AG09309 (cell line): Measurements from ENCODE around the gene WSB1.

Source experiments
- DNase-seq: peaks from one replicate; pipeline ENCODE4 v3.0.0-alpha.2; 2010; ENCODE audit warnings: low read depth
- H3K4me3 ChIP-seq: 2 replicates; pipeline ENCODE4 v1.5.1; 2011; ENCODE audit warnings: mild to moderate bottlenecking, low read depth, low read length, moderate library complexity; ENCODE audit not compliant: control insufficient read depth
- CTCF ChIP-seq: IDR thresholded peaks from 2 replicates; pipeline ENCODE4 v1.5.1; 2011; ENCODE audit warnings: mild to moderate bottlenecking, low read depth, low read length, inconsistent platforms; ENCODE audit not compliant: insufficient read depth, control insufficient read depth; ENCODE audit errors: missing control alignments

Gene WSB1

GRCh38 chr17:27284811-27285415 lies 9.0 kb upstream of the WSB1 start:
- no peak for DNase-seq
- no peak overlapping the region for H3K4me3 ChIP-seq
- no peak for TF ChIP-seq CTCF

- no peak for DNase-seq
- no peak for TF ChIP-seq CTCF
- no peak overlapping the region for H3K4me3 ChIP-seq
These were observed 8.4 kb upstream of the WSB1 start for GRCh38 chr17:27285516-27285915.

GRCh38 chr17:27288183-27288582 lies 5.7 kb upstream of the WSB1 start:
- TF ChIP-seq CTCF, result no peak
- DNase-seq, result no peak

DNA sequence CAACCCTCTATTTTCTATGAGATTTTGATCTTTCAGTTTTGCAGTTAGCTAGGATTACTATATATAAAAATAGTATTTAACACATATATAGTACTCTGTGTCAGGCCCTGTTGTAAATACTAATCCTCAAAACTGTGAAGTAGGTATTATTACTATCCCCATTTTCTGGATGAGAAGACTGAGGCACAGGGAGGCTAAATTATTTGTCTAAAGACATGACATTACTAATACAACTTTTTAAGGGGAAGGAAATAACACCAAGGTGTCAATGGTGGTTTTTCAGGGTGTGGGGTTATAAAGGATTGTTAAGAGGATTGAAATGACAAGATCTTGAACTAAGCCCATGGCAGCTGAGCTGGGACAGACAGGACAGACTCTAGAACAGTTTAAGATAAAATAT lies 4.1 kb upstream of the WSB1 start:
- no peak overlapping the region for H3K4me3 ChIP-seq
- TF ChIP-seq CTCF, result no peak
- DNase-seq, result no peak

More at GRCh38 chr17:27288183-27288582, 5.7 kb upstream of the WSB1 start:
- H3K4me3 ChIP-seq, result no peak overlapping the region

DNA sequence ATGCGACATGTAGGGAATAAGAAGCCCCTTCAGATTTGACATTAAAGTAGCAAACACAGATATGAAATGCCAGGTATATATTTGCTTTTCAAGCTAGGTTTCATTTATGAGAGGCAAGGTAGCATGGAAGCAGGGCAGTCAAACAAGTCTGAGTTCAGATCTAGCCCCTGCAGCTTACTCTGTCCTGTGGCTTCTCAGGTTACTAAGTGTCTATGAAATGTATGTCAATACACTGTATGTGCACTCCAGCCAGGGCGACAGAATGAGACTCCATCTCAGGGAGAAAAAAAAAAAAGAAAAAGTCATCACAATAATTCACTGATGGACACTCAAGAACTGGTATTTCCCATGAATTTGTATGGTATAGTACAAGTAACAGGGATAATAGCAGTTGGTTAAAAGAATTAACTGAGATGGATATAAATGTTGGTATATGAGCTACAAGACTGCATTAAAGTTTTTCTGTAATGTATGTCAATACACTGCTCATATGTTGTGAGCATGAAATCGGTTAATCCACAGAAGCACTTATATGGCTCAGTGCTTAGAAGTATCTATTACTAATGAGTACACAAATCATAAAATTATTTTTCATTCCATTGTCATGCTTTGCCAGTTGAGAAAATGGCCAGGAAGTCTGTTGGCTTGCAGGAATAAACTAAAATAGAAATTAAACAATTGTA lies 2.9 kb upstream of the WSB1 start:
- no peak for DNase-seq
- no peak overlapping the region for H3K4me3 ChIP-seq
- no peak for TF ChIP-seq CTCF

DNA sequence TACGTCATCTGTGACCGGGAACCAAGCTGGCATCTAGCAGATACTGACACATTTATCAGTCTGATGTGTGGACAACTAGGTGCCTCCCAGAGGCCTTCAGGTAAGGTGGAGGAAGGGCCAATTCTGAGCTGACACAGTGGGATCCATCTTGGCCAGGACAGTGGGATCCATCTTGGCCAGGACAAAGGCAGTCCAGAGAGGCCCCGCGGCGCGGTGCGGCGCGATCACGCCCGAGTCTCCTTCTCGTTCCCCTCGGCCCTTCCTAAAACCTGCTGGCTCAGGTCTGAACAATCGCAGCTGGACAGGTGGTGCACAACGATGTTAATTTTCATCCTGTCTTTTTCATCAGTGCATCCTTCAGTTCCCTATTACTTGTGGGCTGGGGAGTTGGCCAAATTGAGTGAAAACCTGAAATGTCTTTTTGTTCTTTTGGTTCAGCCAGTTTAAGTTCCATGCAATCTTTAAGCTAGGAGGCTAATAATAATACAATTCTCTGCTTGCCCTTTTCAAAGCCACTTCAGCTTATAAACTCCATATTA lies 486 bp upstream of the WSB1 start:
- TF ChIP-seq CTCF, result no peak
- no peak for DNase-seq
- peak overlapping the region; percentile 99 for H3K4me3 ChIP-seq
